Glutamatergic neuron (in vitro differentiated cells): Measurements from ENCODE around the gene CHEK2. TPM values are rescaled to one million over a fixed set of nuclear protein-coding genes. Genes with fewer than 3 reads are reported as not detected.
"Not testable (repeated sequence)": the region's sequence is repeated elsewhere in the genome, so short reads cannot be mapped to it uniquely, and the experiment has no call there.

Source experiments
- DNase-seq: peaks from one replicate; pipeline ENCODE4 v3.0.0; 2022
- H3K27ac Mint-ChIP-seq: one replicate; pipeline ENCODE4 v1.8.0; 2020; ENCODE audit warnings: mild to moderate bottlenecking, mixed read lengths, inconsistent platforms; ENCODE audit not compliant: unreplicated experiment
- H3K27me3 Mint-ChIP-seq: one replicate; pipeline ENCODE4 v1.8.0; 2020; ENCODE audit warnings: mild to moderate bottlenecking, moderate library complexity, mixed read lengths, inconsistent platforms; ENCODE audit not compliant: unreplicated experiment
- H3K36me3 Mint-ChIP-seq: one replicate; pipeline ENCODE4 v1.8.0; 2020; ENCODE audit warnings: mild to moderate bottlenecking, mixed read lengths, inconsistent platforms; ENCODE audit not compliant: unreplicated experiment
- H3K4me1 Mint-ChIP-seq: one replicate; pipeline ENCODE4 v1.8.0; 2020; ENCODE audit warnings: mild to moderate bottlenecking, low read depth, mixed read lengths, inconsistent platforms; ENCODE audit not compliant: unreplicated experiment
- H3K4me3 Mint-ChIP-seq: one replicate; pipeline ENCODE4 v1.8.0; 2020; ENCODE audit warnings: mild to moderate bottlenecking, mixed read lengths, inconsistent platforms; ENCODE audit not compliant: unreplicated experiment
- H3K9me3 Mint-ChIP-seq: one replicate; pipeline ENCODE4 v1.8.0; 2020; ENCODE audit warnings: mild to moderate bottlenecking, moderate library complexity, mixed read lengths, inconsistent platforms; ENCODE audit not compliant: unreplicated experiment
- total RNA-seq: library from RNA; stranded (reverse); fragmentation: NEBNext Ultra II Directional; extraction: Animal tissue kit (Norgen Biotek cat#: 25700); gene quantifications from one replicate; pipeline ENCODE4 v1.2.1, GENCODE V29; 2021; ENCODE audit not compliant: unreplicated experiment
- TF ChIP-seq, protein P1 (sequence below): fragments of 200-600 bp; sonication (generic); IDR thresholded peaks from one replicate; pipeline ENCODE4 v1.5.0; 2021; ENCODE audit not compliant: partially characterized antibody, unreplicated experiment

The CHEK2 gene
- total RNA-seq, 1 donor from 2014 or later = 7.4 TPM

DNA sequence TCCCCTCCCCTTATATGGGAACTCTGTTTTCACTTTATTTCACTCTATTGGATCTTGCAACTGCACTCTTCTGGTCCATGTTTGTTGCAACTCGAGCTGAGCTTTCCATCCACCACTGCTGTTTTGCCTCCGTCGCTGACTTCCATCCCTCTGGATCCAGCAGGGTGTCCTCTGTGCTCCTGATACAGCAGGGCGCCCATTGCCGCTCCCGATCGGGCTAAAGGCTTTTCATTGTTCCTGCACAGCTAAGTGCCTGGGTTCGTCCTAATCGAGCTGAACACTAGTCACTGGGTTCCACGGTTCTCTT is 19.8 kb upstream of the CHEK2 start:
- TF ChIP-seq, protein P1, sequence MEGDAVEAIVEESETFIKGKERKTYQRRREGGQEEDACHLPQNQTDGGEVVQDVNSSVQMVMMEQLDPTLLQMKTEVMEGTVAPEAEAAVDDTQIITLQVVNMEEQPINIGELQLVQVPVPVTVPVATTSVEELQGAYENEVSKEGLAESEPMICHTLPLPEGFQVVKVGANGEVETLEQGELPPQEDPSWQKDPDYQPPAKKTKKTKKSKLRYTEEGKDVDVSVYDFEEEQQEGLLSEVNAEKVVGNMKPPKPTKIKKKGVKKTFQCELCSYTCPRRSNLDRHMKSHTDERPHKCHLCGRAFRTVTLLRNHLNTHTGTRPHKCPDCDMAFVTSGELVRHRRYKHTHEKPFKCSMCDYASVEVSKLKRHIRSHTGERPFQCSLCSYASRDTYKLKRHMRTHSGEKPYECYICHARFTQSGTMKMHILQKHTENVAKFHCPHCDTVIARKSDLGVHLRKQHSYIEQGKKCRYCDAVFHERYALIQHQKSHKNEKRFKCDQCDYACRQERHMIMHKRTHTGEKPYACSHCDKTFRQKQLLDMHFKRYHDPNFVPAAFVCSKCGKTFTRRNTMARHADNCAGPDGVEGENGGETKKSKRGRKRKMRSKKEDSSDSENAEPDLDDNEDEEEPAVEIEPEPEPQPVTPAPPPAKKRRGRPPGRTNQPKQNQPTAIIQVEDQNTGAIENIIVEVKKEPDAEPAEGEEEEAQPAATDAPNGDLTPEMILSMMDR = no peak
- no peak overlapping the region for H3K27ac Mint-ChIP-seq
- no peak for DNase-seq
- no peaks in the 10 kb centered on the region for H3K4me1 Mint-ChIP-seq
- no peaks in the 10 kb centered on the region for H3K36me3 Mint-ChIP-seq
- H3K27me3 Mint-ChIP-seq = peaks cover 1% of the 10 kb centered on the region
- no peaks in the 10 kb centered on the region for H3K9me3 Mint-ChIP-seq
- H3K4me3 Mint-ChIP-seq = no peak overlapping the region

DNA sequence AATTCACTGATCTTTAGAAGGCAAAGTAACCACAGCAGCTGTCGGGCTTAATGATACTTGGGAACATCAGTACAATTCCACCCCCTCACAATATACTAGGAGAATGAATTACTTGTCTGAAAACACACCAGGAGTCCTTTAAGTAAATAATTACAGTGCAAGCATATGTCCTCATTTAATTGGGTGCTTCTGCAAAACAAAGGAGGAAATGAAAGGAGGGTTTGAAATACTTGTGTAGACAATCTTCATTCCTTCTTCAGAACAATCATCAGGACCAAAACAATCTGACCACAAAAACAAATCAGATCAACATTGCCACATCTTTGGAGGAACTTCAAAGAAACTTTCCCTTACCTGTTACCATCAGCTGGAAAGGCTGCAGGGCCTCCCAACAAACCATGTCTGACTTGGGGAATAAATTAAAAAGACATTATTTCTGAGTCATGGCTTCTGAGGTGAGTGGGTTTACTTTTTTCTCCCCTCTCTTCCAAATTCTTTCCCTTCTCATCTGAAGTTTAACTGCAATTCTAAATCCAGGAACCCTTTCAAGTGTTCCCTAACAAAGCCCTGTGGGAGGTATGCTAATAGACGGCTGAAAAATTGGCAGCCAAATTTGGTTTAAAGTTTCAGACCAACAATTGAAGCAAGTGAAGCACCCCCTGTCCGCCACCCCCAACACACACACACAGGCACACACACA is 18.4 kb upstream of the CHEK2 start:
- TF ChIP-seq, protein P1 = no peak
- peaks cover 1% of the 10 kb centered on the region for H3K4me1 Mint-ChIP-seq
- no peak overlapping the region for H3K27ac Mint-ChIP-seq
- no peaks in the 10 kb centered on the region for H3K9me3 Mint-ChIP-seq
- no peak for DNase-seq
- H3K27me3 Mint-ChIP-seq = peaks cover under 1% of the 10 kb centered on the region
- H3K36me3 Mint-ChIP-seq = no peaks in the 10 kb centered on the region
- no peak overlapping the region for H3K4me3 Mint-ChIP-seq

DNA sequence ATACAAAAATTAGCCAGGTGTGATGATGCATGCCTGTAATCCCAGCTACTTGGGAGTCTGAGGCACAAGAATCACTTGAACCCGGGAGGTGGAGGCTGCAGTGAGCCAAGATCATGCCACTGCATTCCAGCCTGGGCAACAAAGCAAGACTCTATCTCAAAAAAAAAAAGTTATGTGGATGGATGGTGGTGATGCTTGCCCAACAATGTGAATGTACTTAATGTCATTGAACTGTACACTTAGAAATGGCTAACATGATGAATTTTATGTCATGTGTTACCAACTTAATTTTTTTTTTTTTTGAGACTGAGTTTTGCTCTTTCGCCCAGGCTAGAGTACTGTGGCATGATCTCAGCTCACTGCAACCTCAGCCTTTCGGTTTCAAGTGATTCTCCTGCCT is 12.9 kb upstream of the CHEK2 start:
- H3K27me3 Mint-ChIP-seq, H3K36me3 Mint-ChIP-seq, H3K4me3 Mint-ChIP-seq, DNase-seq, H3K9me3 Mint-ChIP-seq, H3K4me1 Mint-ChIP-seq, H3K27ac Mint-ChIP-seq: not testable (repeated sequence)

DNA sequence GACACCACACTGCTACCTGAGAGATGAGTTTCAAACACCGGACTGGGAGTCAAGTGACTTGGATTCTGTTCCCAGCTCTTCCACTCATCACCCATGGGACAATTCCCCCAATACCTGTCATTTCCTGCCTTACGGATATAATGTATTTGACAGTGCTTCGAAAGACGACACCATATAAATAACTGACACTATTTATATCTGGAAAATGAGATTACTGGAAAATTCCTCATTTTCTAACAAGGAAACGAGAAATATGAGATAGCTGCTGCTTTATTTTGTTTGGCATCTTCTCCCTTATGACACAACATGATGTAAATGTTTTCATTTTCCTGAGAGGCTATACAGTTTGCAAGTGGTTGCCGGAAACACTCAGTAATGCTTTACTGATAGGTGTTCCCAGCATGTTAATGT is 8.9 kb upstream of the CHEK2 start:
- H3K27ac Mint-ChIP-seq = no peak overlapping the region
- H3K27me3 Mint-ChIP-seq = no peaks in the 10 kb centered on the region
- no peaks in the 10 kb centered on the region for H3K36me3 Mint-ChIP-seq
- no peaks in the 10 kb centered on the region for H3K9me3 Mint-ChIP-seq
- H3K4me3 Mint-ChIP-seq = no peak overlapping the region
- TF ChIP-seq, protein P1 = no peak
- no peak for DNase-seq
- no peaks in the 10 kb centered on the region for H3K4me1 Mint-ChIP-seq

DNA sequence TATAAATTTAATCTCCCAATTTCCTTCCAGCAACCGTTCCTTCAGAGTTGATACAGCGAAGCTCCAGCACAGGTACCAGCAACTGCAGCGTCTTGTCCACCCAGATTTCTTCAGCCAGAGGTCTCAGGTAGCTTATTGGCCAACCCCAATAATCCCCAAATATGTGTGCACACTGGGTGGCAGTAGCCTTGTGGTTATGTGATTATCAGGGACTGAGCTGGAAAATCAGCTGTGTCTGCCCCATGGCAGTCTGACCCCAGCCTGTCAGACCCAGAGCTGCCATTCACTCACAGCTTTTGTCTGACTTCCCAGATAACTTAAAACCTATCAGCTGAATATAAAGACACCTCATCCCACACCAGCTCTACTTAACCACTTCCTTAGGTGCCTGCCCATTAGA is 2.2 kb upstream of the CHEK2 start:
- Mint-ChIP-seq H3K27me3 (peaks cover 6% of the 10 kb centered on the region), H3K9me3 (peaks cover 2% of the 10 kb centered on the region), H3K4me1 (peaks cover 6% of the 10 kb centered on the region), H3K4me3 (no peak overlapping the region), H3K36me3 (no peaks in the 10 kb centered on the region), H3K27ac (no peak overlapping the region)
- no peak for DNase-seq
- TF ChIP-seq, protein P1 = no peak
